HCEC 1CT (cell line): ENCODE data around the gene TUT7.

Experiments used
- DNase-seq: peaks from one replicate; pipeline ENCODE4 v3.0.0-alpha.2; 2017

Gene TUT7

DNA sequence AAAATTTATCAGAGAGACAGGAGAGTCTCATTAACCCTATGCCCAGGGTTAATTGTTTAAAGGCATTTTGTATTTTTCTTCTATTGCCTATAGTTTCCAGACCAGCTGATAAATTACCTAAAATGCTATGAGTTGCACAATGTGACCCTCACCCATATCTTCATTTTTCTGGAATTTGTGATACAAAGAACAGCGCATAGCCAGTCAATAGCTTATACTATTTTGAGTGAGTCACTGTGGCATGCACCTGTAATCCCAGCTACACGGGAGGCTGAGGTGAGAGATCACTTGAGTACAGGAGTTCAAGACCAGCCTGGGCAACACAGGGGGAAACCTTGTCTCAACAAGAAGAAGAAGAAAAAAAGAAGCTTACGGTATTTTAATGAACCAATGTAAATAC, 97.6 kb downstream of the TUT7 start:
- DNase-seq = no peak

DNA sequence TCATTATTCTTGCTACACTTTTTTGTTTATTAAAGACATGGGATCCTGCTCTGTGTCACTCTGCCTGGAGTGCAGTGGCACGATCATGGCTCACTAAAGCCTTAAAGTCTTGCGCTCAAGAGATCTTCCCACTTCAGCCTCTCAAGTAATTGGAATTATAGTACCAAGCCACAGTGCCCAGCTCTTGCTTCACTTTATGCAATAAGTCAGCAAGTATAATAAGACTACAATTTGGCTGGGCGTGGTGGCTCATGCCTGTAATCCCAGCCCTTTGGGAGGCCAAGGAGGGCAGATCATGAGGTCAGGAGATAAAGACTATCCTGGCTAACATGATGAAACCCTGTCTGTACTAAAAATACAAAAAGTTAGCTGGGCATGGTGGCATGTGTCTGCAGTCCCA, 100.6 kb downstream of the TUT7 start:
- no peak for DNase-seq

DNA sequence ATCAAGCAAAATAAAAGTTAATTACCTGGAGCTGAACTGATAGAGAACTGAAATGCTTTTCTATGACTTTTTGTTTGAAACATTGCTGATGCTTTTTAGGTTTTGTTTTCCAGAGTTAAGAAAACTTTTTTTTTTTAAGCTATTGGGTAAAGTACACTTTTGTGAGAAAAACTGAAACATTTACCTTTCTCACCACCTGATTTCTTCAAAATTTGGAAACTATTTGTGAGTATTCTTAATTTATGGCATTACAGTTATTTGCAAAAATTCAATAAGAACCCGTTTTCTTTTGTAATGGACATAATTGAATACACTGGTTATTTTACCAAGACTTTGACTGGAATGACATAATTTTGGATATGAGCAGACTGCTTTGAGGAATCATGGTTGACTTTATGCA, 101.3 kb downstream of the TUT7 start:
- no peak for DNase-seq

DNA sequence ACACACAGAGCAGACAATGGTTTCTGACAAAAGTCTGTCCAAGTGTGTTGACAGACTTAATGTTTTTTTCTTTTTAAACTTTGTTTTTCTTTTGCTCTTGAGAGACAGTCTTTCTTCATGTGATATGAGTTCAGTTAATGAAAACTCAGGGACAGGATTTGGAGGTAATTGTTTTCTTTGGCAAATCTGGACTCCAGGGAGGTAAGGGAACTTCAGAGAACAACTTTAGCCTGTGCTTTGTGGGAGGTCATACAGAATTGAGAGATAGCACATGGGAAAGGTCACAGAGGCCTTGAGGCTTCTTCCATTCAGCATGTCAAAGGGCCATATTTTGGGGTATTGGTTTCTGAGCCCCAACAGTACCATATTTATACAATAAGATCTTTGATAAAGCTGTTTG, 104.1 kb downstream of the TUT7 start:
- no peak for DNase-seq

DNA sequence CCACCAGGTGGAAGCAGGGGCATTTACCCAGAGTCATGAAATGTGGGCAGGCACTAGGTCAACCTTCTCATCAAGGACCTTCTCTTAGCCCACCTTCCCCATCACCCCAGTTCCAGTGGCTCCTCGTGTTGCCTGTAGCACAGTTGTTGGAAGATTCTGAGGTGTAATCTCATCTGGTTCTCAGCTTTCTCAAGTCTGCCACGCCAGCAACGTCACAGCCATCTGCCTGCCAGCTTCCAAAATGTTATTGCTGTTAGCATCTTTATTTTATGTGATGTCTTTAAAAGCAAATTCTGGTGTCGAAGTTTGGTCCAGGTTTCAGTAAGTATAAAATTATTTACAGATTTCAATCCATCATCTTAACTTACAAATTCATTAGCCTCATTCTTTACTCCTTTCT, 105.5 kb downstream of the TUT7 start:
- no peak for DNase-seq

DNA sequence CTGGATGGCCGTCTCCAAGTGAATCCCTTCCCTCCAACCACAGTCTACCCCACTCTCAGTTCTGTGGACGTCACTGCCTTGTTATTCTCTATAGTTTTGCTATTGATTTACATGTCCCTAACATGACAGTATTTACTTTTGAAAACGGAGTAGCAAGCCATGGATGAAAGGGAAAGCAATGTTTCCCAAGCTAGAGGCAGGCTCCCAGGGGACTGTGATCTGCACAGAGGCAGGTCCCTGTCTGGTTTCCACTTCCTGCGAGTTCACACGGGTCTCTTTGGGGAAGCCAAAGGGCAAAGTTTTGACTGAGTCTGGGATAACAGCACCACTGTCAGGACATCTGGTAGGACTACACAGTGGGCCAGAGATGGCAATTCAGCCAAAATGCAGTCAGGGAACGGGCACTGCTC, 107.5 kb downstream of the TUT7 start:
- DNase-seq = no peak

DNA sequence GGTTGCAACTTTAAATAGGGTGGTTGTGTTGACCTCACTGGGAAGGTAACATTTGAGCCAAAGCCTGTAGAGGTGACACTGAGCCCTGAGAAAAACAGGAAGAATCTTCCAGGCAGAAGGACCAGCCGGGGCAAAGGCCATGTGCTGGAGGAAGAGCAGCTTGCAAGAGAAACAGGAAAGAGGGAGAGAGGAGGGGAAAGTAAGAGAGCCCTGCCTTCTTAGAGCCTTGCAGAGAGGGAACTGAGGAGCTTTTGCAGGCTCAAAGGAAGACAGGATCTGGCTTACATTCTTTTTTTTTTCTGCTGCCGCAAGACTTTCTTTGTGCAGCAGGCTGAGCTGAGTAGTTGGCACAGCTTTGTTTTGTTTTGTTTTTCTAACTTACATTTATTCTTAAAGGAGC, 112.1 kb downstream of the TUT7 start:
- no peak for DNase-seq

DNA sequence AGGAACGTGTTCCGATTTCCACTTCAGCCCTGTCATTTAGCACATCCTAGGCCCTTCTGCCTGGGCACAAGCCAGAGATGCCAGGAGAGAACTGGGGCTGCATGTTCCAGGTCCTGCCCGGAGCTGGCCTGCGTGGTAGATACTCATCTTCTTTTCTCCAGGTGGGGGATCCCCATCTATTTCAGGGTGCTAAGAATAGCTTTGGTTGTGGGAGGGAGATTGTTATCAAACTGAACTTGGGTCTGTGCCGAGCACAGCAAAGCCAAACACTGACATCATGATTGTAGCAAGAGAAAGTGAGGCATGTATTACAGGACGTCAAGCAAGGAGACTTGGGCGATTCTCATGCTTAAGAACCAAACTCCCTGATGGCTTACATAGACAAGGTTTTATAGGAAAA, 113.0 kb downstream of the TUT7 start:
- no peak for DNase-seq

DNA sequence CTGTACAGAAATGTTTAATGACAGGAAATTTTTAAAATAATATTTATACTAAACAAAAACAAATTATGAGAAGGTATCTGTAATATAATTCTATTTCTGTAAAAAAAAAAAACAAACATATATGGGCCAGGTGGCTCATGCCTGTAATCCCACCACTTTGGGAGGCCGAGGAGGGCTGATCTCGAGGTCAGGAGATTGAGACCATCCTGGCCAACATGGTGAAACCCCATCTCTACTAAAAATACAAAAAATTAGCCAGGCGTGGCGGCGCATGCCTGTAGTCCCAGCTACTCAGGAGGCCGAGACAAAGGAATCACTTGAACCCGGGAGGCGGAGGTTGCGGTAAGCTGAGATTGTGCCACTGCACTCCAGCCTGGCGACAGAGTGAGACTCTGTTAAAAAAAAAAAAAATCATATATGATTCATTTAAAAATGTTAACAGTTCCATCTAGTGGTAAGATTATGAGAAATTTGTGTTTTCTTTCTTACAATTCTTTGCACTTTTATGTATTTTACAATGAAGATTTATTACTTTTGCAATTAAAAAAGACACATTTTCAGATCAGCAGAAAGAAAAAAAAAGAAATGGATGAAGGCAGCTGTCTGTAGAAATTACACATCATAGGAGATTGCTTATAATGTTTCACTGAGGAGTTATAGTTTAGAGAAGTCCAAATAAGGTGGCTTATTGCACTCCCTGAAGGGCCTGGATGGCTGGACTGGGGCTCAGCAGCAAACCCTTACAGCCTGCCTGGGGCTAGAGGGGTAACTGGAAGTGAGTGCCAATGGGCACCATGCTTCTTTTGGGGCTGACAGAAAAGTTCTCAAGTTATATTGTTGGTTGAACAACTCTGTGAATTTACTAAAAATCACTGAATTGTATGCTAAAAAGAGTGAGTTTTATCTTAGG, 115.1 kb downstream of the TUT7 start:
- DNase-seq = peak; percentile 11
